GM12878 (cell line): ENCODE results near the gene ZNF391.

Experiments used
- EP300 ChIP-seq, 2 experiments: fragments of 150-350 bp in 1 of 2; IDR thresholded peaks; 2 replicates each; pipeline ENCODE4 v1.6.1; 2011 to 2012; ENCODE audit warnings: low read depth in 2 of 2, low read length in 2 of 2, borderline replicate concordance in 1 of 2, improper control_type of control experiment in 1 of 2, inconsistent platforms in 1 of 2; ENCODE audit not compliant: control insufficient read depth in 1 of 2
- HDAC2 ChIP-seq: fragments of 200-600 bp; sonication (generic); IDR thresholded peaks from 2 replicates; pipeline ENCODE4 v1.6.1; 2017
- RAD51 ChIP-seq: fragments of 450-650 bp; IDR thresholded peaks from 2 replicates; pipeline ENCODE4 v1.6.1; 2016; ENCODE audit warnings: moderate library complexity, mild to moderate bottlenecking, inconsistent platforms
- REST ChIP-seq: IDR thresholded peaks from 2 replicates; pipeline ENCODE4 v1.6.1; 2012; ENCODE audit warnings: mild to moderate bottlenecking, low read depth, low read length
- RFX5 ChIP-seq: IDR thresholded peaks from 2 replicates; pipeline ENCODE4 v1.6.1; 2011; ENCODE audit warnings: low read depth, low read length, improper control_type of control experiment
- TAF1 ChIP-seq: IDR thresholded peaks from 2 replicates; pipeline ENCODE4 v1.6.1; 2011; ENCODE audit warnings: mild to moderate bottlenecking, low read depth, low read length, borderline replicate concordance
- ZNF384 ChIP-seq: IDR thresholded peaks from 2 replicates; pipeline ENCODE4 v1.6.1; 2012; ENCODE audit warnings: low read depth, mild to moderate bottlenecking, low read length, improper control_type of control experiment, borderline replicate concordance

- TF ChIP-seq RAD51 (no peak), HDAC2 (no peak), EP300 (IDR thresholded peaks at IDR 0.05; ENCODE audit: borderline replicate concordance in 1 of 2, control insufficient read depth in 1 of 2, low read depth in 2 of 2, low read length in 2 of 2) (no peak), RFX5 (no peak), TAF1 (no peak), ZNF384 (no peak), REST (no peak)
These were observed 18.2 kb upstream of the ZNF391 start for GRCh38 chr6:27370391-27370790.
